OCI-M2 (cell line): ENCODE measurements around the gene NUDC.
"Not testable (repeated sequence)": the region's sequence is repeated elsewhere in the genome, so short reads cannot be mapped to it uniquely, and the experiment has no call there.

Experiments
- DNase-seq: peaks from one replicate; lab custom pipeline; 2025; ENCODE audit not compliant: unreplicated experiment; lab: John Stamatoyannopoulos, UW

The NUDC gene

DNA sequence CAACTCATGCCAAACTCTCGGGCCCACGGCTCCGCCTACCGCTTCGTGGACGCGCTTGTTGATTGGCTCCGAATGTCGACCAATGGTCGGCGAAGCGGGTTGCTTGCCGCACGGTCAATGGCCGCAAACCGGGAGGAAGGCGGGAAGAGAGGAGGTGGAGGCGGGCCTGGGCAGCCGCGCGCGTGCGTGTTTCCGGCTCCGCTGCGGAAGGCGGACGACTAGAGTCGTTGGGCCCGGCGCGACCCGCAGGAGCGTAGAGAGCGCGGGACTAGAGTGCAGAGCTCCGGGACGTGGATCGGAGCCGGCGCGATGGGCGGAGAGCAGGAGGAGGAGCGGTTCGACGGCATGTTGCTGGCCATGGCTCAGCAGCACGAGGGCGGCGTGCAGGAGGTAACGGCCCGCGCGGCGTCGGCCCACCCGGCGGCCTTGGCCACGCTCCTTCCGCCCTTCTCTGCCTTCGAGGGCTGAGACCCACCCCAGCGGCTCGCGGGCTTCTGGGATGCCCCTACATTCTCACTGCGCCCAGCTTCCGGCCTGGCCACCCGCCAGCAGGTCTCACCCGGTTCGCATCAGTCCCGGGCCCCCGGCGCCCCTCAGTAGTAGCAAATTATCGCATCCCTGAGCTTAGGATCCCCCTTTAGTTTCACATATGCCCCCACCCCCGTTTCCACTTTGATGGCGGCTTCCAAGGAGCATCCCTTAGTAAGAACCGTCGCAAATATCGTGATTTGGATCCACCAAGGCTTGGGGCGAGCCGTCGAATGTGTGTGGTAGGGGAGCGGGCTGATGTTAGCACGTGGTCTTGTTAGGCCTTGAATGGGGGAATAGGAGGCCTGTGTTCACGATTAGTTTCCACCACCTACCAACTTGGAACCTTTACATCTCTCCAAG, at the start of gene NUDC:
Gene NUDC (plus strand): TSS at position 204 of the 891 bp plus-strand sequence. CDS start 106 bp downstream, at position 310.
- peak; percentile 60 for DNase-seq

DNA sequence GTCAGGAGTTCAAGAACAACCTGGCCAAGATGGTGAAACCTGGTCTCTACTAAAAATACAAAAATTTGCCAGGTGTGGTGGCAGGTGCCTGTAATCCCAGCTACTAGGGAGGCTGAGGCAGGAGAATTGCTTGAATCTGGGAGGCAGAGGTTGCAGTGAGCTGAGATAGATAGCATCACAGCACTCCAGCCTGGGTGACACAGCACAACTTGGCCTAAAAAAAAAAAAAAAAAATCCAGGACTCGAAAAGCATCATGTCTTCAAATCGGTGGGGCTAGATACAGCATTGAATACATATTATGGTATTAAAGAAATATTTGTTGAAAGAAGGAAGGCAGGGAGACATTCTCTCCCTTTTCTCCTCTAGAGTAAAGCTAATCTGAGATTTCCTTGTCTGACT, 48.4 kb upstream of the NUDC start:
- DNase-seq = not testable (repeated sequence)

DNA sequence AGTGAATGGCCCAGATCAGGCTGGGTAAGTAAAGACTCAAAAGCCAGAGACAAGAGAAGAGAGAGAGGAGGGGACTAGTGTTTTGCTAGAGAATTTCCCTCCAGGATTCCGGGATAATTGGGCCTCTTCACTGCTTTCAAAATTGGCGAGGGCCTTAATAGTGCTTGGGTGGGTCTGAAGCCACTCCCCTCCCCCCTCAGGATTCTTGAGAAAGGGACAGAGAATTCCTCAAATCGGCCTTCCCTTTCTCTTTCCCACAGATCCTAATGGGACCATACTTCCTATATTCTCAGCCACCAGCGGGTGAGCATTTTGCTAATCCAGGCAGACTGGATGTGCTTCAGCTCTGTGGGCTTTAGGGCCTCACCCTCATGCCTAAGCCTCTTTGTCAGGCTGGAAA, 46.6 kb upstream of the NUDC start:
- DNase-seq = no peak

DNA sequence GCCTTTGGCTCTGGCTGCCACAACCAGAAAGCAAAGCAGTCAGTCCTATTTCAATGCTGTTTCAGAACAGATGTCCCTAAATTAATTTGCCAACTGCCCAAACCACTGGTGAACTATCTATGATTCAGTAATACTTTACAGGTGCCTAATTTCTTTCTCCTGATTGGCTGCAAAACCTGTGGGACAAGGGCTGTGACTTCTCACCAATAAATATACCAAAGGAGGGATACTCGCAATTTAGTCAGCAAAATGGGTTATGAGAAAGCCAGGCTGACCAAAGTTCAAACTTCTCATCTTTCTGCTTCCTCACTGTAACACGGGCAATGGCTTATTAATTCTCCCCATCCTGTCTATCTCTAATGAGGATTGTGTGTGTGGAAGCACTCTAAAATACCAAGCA, 44.2 kb upstream of the NUDC start:
- DNase-seq = no peak

- DNase-seq = no peak
These were observed 41.8 kb upstream of the NUDC start for GRCh38 chr1:26879793-26880192.

DNA sequence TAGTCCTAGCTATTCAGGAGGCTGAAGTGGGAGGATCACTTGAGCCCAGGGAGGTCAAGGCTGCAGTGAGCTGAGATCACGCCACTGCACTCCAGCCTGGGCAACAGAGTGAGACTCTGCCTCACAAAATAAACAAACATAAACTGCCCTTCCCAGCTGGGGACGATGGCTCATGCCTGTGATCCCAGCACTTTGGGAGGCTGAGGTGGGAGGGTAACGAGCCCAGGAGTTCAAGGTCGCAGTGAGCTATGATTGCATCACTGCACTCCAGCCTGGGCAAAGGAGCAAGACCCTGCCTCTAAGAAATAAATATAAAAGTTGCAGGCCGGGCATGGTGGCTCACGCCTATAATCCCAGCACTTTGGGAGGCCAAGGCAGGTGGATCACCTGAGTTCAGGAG, 39.9 kb upstream of the NUDC start:
- DNase-seq = not testable (repeated sequence)

DNA sequence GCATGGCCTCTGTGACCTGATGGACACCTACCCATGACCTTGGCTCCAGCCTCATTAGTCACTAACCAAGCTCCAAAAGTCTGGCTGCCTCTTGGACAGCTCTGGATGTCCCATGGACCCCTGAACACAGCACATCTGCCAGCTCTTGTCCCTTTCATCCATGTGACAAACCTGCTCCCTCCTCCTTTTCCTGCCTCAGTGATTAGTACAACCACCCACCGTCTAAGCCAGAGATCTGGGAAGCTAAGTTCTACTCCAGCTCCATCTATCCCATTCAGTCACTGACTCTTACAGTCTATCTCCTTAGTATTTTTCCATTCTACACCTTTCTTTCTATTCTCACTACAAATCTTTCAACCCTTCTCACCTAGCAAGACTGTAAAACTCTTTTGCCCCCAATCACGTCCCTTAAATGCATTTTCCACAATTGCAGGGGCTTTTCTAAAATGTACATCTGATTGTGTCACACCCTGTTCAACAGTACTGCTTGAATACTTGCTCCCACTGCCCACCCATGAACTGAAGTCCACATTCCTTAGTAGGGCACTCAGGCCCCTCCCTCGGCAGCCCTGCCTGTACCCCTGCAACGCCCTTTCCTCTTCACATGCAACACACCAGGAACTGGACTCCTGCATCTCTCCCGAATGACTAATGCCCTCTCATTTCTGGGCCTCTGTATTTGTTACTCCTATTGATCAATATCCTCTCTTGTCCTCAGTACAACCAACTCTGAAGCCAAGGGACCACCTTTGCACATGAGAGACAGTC, 38.7 kb upstream of the NUDC start:
- no peak for DNase-seq

DNA sequence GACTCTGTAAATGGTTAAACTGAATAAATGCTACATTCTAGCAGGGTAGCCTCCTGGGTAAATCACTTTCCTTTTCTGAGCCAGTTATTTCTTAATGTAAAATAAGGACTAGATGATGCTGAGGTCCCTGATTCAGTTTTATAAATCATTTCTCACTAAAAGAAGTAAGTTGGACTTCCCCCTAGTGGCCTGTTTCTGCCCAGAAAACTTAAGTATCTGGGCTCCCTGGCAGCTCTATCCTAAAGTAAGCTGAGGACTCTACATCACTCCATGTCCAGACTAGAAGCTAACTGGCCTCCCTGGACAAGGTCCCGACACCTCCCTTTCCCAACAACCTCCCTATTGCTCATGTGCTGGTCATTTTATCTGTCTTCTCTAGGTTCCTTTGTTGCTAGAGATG, 34.4 kb upstream of the NUDC start:
- DNase-seq = no peak

DNA sequence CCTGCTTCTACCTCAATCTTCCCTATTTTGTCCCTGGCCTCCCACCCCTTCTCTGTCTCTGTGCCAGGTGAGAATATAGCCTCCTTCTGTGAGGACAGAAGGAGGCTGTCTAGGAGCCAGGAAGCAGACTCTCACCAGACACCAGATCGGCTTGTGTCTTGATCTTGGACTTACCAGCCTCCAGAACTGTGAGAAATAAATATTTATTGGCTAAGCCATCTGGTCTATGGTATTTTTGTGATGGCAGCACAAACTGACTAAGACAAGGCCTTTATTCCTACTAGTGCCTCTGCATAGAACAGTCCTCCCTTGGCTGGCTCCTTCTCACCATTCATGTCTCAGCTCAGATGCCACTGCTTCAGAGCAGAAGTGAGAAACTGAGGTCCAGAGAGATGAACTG, 33.3 kb upstream of the NUDC start:
- DNase-seq = no peak

DNA sequence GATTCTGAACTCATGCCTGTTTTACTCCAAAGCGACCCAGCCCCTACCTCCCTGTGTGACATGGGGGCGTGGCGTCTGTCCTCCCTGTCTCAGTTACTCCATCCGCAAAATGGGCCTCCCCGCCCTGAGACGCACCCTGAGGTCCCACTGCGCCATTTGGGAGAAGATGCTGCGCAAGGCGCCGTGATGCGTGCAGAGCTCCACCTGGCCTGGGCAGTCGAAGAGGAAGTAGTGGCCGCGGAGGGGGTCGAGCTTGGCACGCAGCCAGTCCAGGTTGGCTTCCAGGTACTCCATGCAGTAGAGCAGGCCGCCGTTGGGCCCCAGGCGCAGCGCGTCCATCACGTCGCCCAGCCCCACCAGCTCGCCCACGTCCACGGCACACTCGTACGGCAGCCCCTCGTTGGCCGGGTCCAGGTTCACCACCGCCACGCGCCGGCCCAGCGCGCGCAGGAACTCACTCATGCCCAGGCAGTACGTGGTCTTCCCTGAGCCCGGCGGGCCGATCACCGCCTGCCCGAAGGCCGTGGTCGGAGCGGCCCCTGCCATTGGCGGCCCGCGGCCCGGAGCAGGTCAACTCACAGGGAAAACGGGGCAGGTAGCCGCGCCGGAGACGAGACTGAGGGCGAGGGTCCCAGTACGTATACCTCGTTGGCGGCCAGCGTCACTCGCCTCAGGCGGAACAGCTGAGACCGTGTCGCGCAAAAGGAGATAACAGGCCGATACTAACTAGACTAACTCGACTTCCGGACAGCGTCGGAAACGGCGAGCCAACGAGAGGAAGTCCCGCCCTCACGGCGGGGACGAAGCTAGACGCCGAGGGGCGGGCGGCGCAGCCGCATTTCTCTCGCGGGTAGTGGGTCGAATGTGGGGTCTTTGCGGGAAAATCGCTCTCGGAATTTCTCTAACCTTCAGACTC, 31.7 kb upstream of the NUDC start, which contains the start of gene GPN2:
Gene GPN2 (minus strand): TSS at position 733 of the 916 bp plus-strand sequence. CDS start 187 bp downstream, at position 546.
- DNase-seq = peak; percentile 28

DNA sequence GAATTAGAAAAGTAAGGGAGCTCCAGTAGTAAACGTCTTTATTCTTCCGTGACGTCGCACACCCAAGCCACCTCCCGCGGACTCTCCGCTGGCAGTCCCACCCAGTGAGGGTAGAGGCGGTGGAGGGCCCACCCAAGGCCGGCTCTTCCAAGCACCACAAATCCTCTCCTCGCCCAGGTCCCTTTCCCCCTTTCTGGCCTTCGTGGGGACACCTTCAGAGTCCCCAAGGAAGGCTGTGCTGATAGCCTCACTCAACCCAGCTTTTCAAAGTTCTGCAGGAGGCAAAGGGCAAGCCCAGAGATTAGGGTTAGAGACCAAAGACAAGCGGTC, 31.1 kb upstream of the NUDC start:
- no peak for DNase-seq

GRCh38 chr1:26894263-26894662, 27.3 kb upstream of the NUDC start:
- no peak for DNase-seq

GRCh38 chr1:26897351-26897750, 24.2 kb upstream of the NUDC start:
- DNase-seq = no peak

DNA sequence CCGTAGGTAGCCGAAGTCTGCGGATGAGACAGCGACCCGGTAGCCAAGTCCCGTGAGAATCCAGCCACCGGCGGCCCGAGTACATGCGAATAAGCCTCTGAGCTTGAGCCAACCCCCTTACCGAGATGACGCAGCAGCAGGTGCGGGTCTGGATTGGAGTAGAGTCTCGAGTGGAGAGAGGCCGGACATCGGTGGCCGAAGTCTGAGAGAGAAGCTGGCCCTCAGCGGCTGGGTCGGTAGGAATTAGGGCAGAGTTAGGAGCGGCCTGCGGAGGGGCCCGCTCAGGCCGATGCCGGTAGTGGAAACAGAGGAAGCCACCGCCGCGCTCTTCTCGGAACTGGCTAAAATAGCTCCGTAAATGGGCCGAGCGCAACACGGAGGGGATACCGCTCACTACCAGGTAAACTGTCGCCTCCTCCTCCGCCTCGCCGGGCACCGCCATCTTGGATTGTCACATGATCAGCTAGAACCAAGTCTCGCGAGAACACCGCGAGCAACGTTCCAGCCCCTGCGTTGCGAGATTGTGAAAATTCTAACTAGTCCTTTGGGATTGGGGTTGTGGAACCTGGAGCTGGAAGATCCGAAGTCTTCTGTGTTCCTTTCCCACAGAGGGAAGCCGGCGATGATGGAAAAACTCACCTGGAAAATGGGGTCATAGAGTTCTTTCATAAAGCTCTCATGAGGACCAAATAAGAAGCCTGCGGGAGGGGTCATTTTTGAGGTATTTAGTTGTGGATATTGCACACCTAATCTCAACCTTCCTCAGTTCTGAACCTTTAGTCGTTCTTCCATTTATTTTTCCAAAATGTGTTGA, 21.3 kb upstream of the NUDC start, which contains the start of gene GPATCH3:
Gene GPATCH3 (minus strand): TSS at position 467 of the 814 bp plus-strand sequence. CDS start 25 bp downstream, at position 442.
- peak; percentile 76 for DNase-seq

DNA sequence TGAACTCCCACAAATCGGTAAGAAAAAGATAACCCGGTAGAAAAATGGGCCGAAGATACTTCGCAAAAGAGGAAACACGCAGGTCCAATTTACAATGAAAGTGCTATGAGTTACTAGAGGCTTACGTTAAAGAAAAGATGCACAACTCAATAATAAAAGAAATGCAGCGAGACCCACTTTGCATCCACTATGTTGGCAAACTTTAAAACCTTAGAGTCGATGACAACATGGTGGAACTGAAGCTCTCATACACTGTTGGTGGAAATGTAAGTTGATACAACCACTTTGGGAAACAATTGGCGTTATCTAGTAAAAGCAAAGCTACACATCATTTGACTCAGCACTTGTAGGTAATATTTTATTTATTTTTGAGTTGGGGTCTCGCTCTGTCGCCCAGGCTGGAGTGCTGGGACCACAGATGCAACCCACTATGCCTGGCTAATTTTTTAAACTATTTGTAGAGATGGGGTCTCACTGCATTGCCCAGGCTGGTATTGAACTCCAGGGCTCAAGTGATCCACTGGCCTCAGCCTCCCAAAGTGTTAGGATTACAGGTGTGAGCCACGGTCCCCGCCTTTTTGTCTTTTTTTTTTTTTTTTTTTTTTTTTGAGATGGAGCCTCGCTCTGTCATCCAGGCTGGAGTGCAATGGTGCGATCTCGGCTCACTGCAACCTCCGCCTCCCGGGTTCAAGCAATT, 20.6 kb upstream of the NUDC start:
- no peak for DNase-seq

- DNase-seq = no peak
These were observed 14.2 kb upstream of the NUDC start for GRCh38 chr1:26907071-26907917.

GRCh38 chr1:26909951-26910342, 11.6 kb upstream of the NUDC start:
- DNase-seq = no peak

DNA sequence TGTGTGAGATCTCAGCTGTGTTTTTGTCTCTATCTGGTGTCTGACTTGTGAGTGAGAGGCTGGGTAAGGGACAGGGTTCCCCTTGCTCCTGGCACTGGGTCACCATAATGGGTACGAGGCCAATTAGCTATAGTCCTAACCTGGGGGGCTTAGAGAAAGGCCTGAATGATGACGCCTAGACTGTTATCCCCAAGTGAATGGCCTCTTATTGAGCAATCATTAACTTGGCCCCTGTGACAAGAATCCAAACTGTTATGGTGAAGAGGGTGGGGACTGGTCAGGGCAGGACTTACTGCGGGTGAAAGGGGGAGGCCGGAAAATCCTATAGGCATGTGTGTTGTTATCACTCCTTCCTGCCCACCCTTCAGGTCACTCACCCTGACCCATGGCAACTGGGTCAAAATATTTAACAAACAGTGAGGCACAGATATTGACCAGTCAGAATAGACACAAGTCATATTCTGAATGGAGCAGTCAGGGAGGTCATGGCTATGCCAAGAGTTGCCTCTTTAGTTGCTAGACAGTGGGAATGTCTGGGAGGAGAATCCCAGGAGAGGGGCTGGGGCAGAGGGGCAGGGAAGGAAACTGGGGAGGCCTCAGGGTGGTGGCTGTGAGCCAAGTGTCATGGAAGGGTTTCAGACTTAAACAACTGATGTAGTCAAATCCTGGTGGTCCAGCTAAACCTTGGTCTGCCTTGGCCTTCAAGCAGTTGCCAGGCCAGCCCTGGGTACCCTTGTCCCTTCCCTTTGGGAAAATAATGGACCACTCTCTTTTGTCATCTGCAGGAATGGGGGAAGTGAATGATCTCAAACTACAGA, 11.0 kb upstream of the NUDC start:
- DNase-seq = no peak
